ELF-1 (cell line): ENCODE data around the gene DHH.

Experiments
- DNase-seq: peaks from one replicate; pipeline ENCODE4 v3.0.0-alpha.2; 2016; ENCODE audit warnings: low read depth, low spot score

DHH gene

DNA sequence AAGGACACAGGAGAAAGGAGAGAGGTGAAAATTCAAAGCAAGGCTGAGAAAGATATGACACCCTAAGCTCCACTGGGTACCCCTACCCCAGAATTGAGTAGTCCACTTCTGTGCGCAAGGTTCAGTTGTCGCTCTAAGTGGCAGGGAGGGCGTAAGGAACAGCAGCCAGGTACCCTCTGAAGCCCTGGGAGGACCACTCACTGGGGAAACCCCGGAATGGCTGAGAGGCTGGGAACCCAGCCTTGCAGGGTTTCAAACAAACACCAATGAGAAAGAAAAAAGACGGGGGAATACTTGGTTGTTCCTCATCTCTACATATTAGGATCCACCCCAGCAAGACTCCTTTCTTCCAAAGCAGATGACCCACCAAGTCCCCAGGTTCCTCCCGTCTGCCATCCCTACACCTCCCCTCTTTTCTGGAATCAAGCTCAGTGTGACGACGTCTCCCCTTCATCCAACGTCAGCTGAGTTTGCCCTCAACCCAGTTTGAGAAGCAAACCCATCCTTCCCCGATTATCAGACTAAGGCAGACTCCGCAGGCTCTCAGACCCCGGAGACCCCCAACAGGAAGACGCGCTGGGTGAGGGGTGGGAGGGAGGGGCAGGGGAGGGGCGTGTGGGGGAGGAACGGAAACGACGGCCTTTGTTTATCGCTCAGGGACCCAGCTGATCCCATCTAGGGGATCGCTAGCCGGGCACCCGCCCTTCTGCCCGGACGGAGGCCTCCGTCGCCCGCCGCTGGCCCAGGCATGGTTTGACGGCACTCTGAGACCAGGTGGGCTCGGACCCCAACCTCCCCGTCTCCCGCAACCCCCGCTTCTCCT is 15.3 kb upstream of the DHH start:
- no peak for DNase-seq

GRCh38 chr12:49108958-49109404 is 14.4 kb upstream of the DHH start:
- peak; percentile 30 for DNase-seq

DNA sequence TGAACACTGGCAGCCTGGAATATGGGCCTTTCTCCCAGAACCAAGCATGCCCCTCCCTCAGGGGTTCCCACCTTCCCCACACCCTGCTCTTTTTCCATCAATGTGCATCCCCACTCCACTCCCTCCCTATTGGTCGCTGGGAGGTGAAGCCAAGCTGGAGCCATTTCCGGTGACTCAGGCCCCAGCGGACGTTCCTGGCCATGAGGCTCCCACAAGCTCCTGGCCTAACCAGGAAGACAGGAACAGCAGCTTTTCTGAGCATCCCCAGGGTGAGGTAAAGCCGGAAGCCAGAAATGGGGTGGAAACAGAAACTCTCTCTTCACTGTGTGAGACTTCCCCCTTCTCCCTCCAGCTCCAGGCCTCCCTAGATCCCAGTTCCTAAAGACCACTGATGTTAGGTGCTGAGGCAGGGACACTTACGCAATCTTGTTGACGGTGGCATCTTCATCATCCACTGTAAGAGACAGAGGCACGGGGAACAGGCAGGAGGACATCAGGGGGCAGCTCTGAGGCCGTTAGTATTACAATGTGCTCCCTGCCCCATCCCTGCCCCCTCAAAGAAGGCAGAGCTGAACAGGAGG is 11.0 kb upstream of the DHH start:
- DNase-seq, result no peak

DNA sequence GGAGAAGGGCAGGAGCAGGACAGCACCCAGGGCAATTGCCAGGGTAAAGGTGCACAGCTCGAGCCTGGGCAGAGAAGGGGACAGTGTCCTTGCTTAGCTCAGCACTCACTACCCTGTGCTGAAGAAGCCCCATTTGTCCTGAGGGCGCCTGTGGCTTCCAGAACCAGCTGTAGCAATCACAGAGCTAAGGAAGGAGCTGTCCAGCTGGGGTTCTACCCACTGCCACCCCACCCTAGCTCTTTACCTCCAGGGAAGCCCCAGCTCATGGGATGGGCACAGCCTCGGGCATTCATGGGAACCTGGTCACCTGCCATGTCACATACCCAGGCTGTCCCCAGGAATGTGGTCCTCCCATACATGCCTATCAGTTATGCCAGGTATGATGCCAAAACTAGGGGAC is 10.2 kb upstream of the DHH start:
- DNase-seq, result no peak

- DNase-seq, result no peak
Observed at GRCh38 chr12:49100380-49100779, 5.8 kb upstream of the DHH start.

GRCh38 chr12:49098703-49099102 is 4.1 kb upstream of the DHH start:
- no peak for DNase-seq

GRCh38 chr12:49098035-49098451 is 3.4 kb upstream of the DHH start:
- DNase-seq, result peak; percentile 93

DNA sequence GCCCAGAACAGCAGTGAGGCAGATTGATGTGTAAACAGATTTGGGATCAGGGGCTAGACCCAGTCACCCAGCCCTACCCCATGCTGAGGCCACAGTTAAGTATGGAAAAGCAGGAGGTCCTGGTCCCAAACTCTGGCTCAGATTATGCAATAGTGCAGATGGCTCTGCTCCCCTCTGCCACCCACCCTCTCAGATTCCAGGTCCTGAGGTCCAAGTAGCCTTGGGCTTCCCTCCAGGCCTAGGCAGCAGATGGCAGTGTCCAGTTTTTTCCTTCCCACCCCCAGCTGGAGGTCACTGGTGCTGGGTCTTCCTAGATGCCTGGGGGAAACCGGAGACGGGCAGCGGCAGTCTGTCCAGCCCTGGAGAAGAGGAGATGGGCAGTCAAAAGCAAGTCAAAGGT is 2.8 kb upstream of the DHH start:
- no peak for DNase-seq

DNA sequence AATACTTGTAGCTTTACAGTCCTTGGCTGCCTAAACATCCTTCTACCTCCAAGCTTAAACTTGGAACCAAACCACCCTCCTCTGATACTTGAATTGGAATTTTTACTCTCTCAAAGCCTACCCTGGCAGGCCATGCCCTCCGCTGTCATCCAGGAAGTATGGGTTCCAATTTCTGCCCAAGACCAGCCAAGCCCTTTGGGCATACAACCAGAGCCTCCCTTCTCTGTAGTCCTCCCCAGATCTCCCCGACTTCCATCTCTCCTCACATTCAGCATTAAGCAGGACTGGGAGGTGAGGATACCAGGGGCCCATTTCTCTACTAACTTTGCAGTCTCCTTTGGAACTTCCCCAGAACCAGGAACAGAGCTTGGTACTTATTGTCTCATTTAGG is 369 bp upstream of the DHH start:
- no peak for DNase-seq

DNA sequence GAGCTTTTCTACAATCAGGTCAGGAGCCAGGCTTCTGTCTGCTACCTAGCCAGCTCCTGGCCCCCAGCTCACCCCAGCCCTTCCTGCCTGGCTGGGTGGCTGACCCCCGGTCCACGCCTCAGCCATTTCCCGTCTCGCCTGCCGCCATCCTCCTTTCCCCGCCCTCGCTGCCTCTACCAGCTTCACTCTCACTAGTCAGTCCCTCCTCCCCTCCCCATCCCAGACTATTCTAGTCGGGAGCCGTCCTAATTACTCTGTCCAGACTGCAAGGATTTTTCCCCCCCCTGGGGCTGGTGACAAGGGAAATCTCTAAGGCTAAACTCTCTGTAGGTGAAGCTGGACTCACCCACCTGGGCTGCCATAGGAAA is 825 bp downstream of the DHH start:
- DNase-seq, result no peak

DNA sequence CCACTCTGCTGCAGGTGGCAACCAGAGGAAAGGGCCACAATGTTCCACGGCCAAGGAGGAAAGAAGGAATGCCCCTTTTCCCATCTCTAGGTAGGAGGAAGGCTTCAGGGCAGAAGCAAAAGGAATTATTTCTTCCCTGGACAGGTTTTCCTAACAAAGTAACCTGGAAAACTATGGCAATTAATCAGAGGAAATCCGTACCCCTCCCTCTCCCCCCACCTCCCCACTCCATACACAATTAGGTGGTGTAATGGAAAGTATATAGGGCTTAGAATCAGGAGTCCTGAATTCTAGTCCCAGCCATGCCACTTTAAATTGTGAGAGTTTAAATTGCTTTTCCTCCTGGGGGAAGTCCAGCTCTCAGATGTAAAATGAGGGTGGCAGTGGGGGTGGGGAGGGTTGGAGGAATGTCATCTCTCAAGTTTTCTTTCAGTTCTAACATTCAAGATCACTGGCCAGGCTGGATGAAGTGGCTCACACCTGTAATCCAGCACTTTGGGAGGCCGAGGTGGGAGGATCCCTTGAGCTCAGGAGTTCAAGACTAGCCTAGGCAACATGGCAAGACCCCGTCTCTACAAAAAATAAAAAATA is 1.7 kb downstream of the DHH start:
- no peak for DNase-seq

- DNase-seq, result peak; percentile 78
Observed at GRCh38 chr12:49092086-49092815, 2.4 kb downstream of the DHH start.

DNA sequence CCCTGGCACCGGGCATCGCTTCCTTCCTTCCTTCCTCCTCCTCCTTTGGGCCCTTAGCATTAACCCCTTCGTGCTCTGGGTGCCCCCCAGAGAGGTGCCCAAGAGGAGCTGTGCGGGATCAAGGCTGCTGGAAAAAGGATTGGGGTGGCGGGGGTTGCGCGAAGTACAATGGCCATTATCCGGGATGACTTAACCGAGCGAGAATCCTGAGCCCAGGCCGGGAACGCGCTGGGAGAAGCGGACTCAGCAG is 2.8 kb downstream of the DHH start:
- DNase-seq, result no peak

DNA sequence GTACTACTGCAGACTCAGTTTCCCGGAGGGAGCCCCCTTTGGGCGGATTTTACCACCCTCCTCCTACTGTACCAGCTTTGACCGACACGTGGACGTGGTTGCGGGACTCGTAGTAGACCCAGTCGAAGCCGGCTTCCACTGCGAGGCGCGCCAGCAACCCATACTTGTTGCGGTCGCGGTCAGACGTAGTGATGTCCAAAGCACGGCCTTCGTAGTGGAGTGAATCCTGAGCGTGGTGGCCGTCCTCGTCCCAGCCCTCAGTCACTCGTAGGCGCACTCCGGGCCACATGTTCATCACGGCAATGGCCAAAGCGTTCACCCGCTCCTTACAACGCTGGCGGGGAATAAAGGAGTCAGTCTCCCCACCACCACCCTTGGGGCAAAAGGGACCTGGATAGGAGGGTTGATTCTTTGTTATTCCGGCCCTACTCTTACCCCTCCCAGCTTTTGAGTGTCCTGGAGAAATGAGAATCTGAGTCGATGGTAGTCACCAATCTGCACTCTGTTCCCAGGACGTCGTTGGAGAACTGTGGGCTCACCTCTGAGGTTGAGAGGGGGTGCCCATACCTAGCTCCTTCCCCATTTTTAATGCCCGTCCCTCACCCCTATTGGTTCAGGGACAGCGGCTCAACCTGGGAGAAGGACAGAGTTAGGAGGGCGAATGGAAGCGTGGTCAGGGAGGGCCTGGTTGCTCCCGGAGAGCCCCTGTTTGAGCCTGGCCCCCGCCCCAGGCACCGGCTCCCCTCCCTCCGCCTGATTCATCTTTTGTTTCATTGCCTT is 3.4 kb downstream of the DHH start:
- peak; percentile 33 for DNase-seq

DNA sequence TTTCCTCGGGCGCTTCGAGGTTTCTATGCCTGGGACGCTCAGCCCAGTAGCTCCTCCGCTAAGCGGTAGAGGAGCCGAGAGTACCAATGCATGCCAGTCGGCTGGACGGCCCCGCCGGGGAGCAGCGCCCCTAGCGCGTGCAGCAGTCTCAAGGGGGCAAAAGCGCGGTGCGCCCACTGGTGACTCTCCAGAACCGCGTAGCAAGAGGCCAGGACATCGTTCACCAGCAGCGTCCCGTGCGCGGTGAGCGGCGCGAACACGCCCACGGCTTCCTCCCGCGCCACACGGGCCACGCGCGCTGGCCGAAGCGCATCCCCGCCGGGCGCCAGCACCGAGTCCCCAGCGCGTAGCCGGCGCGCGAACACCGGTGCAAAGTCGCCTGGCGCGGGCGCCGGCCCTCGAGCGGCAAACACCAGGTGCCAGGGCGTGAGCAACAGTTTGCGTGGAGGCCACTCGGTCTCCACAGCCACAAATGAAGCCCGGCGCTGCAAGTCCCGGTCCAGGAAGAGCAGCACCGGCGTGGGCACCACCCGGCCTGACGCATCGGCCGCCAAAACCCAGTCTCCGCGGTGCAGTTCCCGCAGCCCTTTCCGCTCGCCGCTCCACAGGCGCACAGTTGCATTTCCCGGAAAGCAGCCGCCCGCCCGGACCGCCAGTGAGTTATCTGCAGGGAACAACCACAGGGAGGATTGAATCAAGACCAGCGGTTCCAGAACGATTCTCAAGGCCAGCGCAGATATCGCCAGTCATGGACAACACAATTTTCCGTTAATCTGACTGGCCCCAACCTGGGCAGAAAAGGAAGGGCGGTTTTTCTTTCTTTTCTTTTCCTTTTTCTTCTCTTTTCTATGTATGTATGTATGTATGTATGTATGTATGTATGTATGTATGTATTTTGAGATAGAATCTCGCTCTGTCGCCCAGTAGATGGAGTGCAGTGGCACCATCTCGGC is 4.5 kb downstream of the DHH start:
- peak; percentile 50 for DNase-seq

- no peak for DNase-seq
Observed at GRCh38 chr12:49088932-49089330, 5.7 kb downstream of the DHH start.

DNA sequence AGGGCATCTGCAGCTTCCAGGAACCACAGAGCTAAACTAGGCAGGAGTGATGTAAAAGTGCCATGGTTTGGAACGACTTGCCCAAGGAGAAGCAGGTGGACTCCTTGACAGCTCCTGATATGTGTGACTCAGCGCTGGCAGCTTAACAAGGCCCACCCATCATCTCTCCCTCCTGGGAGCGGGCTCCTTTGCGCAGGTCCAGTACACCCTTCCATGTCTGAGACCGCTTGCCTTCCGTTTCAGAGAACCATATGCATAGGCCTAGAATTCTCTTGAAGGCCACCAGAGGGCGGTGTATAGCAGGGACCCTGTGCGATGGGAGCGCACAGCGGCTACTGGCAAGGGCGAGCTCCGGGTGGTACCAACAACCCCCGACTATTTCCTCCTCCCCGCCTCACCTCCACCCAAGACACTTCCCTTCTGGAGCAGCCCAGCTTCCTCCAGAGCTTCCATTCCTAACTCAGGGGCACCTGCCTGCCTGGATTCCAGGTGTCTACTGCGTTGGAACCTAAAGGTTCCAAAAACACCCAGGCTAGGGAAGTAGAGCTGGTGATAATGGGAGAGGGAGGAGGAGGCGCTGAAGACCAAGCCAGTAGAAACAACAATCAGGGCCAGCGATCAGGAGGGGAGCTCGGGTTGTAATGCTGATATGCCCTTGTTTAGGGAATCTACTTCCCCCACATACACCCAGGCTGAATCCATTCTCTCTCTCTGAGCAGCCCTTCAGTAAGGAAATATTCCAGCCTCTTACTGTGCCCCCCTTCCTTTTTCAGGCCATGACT is 6.3 kb downstream of the DHH start:
- DNase-seq, result peak; percentile 90

DNA sequence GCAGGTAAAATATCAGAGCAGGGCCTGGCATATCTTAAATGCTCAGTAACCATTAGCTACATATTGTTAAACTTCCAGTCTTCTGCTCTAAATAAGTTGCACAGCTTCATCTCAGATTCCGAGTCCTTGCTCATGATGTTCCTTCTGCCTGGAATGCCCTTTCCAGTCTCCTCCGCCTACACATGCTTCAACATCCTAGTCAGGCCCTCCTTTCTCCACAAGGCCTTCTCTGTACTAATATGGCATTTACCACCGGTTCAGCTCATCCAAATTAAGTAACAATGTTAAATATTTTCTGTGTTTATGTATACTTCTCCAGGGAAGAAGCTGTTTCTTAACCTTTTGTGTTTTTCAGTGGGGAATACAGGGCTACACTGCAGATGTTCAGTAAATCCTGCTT is 8.5 kb downstream of the DHH start:
- no peak for DNase-seq

DNA sequence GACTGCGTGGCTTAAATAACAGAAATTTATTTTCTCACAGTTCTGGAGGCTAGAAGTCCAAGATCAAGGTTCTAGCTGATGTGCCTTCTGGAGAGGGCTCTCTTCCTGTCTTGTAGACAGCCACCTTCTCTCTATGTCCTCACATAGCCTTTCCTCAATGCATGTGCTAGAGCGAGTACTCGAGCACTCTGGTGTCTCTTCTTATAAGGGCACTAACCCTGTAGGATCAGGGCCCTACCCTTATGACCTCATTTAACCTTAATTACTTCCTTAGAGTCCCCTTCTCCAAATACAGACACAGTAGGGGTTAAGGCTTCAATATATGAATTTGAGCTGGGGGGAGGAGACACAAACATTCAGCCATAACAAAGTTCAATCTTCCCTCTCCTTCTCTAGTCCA is 10.2 kb downstream of the DHH start:
- DNase-seq, result no peak

- no peak for DNase-seq
Observed at GRCh38 chr12:49079793-49080192, 14.8 kb downstream of the DHH start.
